WI38 (cell line): ENCODE measurements around the gene ABHD2.

ENCODE experiments used
- H3K4me3 ChIP-seq: 2 replicates; pipeline ENCODE4 v1.5.1; 2011; ENCODE audit warnings: low read depth, mild to moderate bottlenecking, control low read depth, low read length
- CTCF ChIP-seq: IDR thresholded peaks from 2 replicates; pipeline ENCODE4 v1.5.1; 2012; ENCODE audit warnings: low read depth, mild to moderate bottlenecking, control low read depth, low read length

ABHD2 gene

GRCh38 chr15:89104172-89104564, 15.9 kb downstream of the ABHD2 start:
- no peak overlapping the region for H3K4me3 ChIP-seq
- TF ChIP-seq CTCF: no peak

GRCh38 chr15:89105147-89105546, 16.9 kb downstream of the ABHD2 start:
- H3K4me3 ChIP-seq: peak overlapping the region; percentile 21; the same call in 1 of the 2 replicates
- TF ChIP-seq CTCF: no peak

- TF ChIP-seq CTCF: no peak
- no peak overlapping the region for H3K4me3 ChIP-seq
Observed at GRCh38 chr15:89106200-89106599, 17.9 kb downstream of the ABHD2 start.

GRCh38 chr15:89107984-89108383, 19.7 kb downstream of the ABHD2 start:
- no peak overlapping the region for H3K4me3 ChIP-seq
- no peak for TF ChIP-seq CTCF

GRCh38 chr15:89108835-89109234, 20.6 kb downstream of the ABHD2 start:
- no peak for TF ChIP-seq CTCF
- no peak overlapping the region for H3K4me3 ChIP-seq

GRCh38 chr15:89109238-89109637, 21.0 kb downstream of the ABHD2 start:
- TF ChIP-seq CTCF: no peak
- no peak overlapping the region for H3K4me3 ChIP-seq

GRCh38 chr15:89110060-89110459, 21.8 kb downstream of the ABHD2 start:
- no peak overlapping the region for H3K4me3 ChIP-seq
- no peak for TF ChIP-seq CTCF

GRCh38 chr15:89111352-89111751, 23.1 kb downstream of the ABHD2 start:
- TF ChIP-seq CTCF: no peak
- H3K4me3 ChIP-seq: no peak overlapping the region
